Skeletal muscle tissue (tissue), 4 donors: ENCODE measurements around the gene NAXD. TPM values are rescaled to one million over a fixed set of nuclear protein-coding genes. Genes with fewer than 3 reads are reported as not detected.
"Not testable (repeated sequence)": the region's sequence is repeated elsewhere in the genome, so short reads cannot be mapped to it uniquely, and the experiment has no call there.

Experiments used
- H3K27ac ChIP-seq: one replicate; pipeline ENCODE4 v1.7.0; 2013; ENCODE audit warnings: mild to moderate bottlenecking, low read depth, low read length, inconsistent platforms
- H3K27me3 ChIP-seq, 3 donors: one replicate each; pipeline ENCODE4 v1.7.0; 2013; ENCODE audit warnings: low read length in 3 of 3; ENCODE audit not compliant: control insufficient read depth in 3 of 3, insufficient read depth in 3 of 3
- H3K36me3 ChIP-seq, 3 donors: one replicate each; pipeline ENCODE4 v1.7.0; 2013; ENCODE audit warnings: low read length in 3 of 3; ENCODE audit not compliant: control insufficient read depth in 3 of 3, insufficient read depth in 3 of 3
- H3K4me1 ChIP-seq, 3 donors: one replicate each; pipeline ENCODE4 v1.7.0; 2013; ENCODE audit warnings: low read length in 3 of 3, mild to moderate bottlenecking in 3 of 3; ENCODE audit not compliant: control insufficient read depth in 3 of 3, insufficient read depth in 3 of 3
- H3K4me3 ChIP-seq, 3 donors: one replicate each; pipeline ENCODE4 v1.7.0; 2013; ENCODE audit warnings: low read length in 3 of 3
- H3K9ac ChIP-seq, 3 donors: one replicate each; pipeline ENCODE4 v1.7.0; 2013; ENCODE audit warnings: low read length in 3 of 3, mild to moderate bottlenecking in 3 of 3, moderate library complexity in 2 of 3, low read depth in 1 of 3
- H3K9me3 ChIP-seq, 3 donors: one replicate each; pipeline ENCODE4 v1.7.0; 2013; ENCODE audit warnings: low read length in 3 of 3; ENCODE audit not compliant: control insufficient read depth in 3 of 3
- total RNA-seq: library from RNA; depleted of rRNA; stranded (reverse); fragments of >200 nt; gene quantifications from one replicate; pipeline ENCODE4 v1.2.3, GENCODE V29; 2014
- donor health status: Osteomylitis.

The NAXD gene
- total RNA-seq, 1 donor from 2014 or later: 13.0 TPM

DNA sequence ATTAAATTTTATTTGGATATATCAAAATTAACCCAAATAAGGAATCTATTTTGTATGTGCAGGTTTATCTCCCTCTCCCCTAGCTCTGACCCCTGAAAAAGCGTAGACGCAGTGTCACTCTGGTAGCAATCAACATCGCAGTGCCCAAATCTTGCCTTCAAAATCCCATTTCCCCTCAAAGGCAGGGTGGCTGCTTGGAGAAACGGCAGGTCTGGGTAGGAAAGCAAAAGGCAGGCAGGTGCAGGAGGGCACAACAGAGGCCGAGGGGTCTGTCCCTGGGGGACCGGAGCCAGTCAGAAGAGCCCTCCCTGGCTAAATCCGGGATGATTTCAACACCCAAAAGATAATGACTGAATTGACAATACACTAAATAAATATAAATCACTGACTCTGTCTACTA, 41.9 kb downstream of the NAXD start:
- Histone ChIP-seq H3K4me3 (no peak overlapping the region), H3K4me1 (no peaks in the 10 kb centered on the region), H3K27me3 (no peaks in the 10 kb centered on the region), H3K9me3 (no peaks in the 10 kb centered on the region), H3K36me3 (peaks cover 10 to 28% (median 14%) of the 10 kb centered on the region in 3 donors), H3K27ac (no peak overlapping the region), H3K9ac (no peak overlapping the region)

DNA sequence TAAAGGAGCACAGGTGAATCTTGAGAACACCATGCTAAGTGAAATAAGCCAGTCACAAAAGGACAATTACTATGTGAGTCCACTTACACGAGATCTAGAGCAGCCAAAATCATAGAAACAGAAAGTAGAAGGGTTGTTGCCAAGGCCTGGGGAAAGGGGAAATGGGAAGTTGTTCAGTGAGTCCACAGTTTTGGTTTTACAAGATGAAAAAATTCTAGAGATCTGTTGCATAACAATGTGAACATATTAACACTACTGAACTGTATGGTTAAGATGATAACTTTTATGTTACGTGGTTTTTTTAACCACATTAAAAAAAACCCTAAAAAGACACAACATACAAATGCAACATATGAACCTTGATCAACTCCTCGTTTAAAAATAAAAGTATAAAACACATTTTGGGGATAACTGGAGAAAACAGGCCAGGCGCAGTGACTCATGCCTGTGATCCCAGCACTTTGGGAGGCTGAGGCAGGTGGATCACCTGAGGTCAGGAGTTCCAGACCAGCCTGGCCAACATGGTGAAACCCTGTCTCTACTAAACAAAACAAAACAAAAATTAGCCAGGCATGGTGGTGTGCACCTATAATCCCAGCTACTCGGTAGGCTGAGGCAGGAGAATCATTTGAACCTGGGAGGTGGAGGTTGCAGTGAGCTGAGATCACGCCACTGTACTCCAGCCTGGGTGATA, 43.0 kb downstream of the NAXD start:
- not testable (repeated sequence) for H3K9me3 ChIP-seq, H3K4me3 ChIP-seq, H3K4me1 ChIP-seq, H3K9ac ChIP-seq, H3K27ac ChIP-seq, H3K27me3 ChIP-seq
- H3K36me3 ChIP-seq: peaks cover 18 to 35% (median 20%) of the 10 kb centered on the region in 3 donors

DNA sequence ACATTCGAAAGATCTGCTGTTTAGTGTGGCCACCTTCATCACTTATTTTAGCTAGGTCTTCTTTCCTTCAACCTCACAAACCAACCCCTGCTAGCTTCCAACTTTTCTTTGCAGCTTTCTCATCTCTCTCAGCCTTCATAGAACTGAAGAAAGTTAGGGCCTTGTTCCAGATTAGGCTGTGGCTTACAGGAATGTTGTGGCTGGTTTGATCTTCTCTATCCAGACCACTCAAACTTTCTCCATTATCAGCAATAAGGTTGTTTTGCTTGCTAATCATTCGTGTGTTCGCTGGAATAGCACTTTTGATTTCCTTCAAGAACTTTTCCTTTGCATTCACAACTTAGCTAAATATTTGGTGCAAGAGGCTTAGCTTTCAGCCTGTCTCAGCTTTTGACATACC, 45.9 kb downstream of the NAXD start:
- Histone ChIP-seq H3K4me3 (no peak overlapping the region), H3K9me3 (no peaks in the 10 kb centered on the region), H3K36me3 (peaks cover 36 to 45% (median 37%) of the 10 kb centered on the region in 3 donors), H3K4me1 (no peaks in the 10 kb centered on the region), H3K27ac (no peak overlapping the region), H3K27me3 (no peaks in the 10 kb centered on the region), H3K9ac (no peak overlapping the region)

DNA sequence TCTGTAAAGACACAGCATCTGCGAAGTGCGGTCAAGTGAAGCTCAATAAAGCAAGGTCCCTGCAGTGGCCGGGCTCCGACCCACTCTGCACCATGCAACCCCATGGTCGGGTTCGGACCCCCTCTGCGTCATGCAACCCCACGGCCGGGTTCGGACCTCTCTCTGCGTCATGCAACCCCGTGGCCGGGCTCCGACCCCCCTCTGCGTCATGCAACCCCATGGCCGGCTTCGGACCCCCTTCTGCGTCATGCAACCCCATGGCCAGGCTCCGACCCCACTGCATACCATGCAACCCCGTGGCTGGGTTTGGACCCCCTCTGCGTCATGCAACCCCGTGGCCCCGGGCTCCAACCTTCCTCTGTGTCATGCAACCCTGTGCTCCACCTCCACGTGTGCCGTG, 46.7 kb downstream of the NAXD start:
- no peak overlapping the region for H3K4me3 ChIP-seq
- H3K36me3 ChIP-seq: peaks cover 43 to 53% (median 45%) of the 10 kb centered on the region in 3 donors
- no peaks in the 10 kb centered on the region for H3K9me3 ChIP-seq
- H3K27me3 ChIP-seq: no peaks in the 10 kb centered on the region
- no peak overlapping the region for H3K9ac ChIP-seq
- no peak overlapping the region for H3K27ac ChIP-seq
- H3K4me1 ChIP-seq: no peaks in the 10 kb centered on the region

DNA sequence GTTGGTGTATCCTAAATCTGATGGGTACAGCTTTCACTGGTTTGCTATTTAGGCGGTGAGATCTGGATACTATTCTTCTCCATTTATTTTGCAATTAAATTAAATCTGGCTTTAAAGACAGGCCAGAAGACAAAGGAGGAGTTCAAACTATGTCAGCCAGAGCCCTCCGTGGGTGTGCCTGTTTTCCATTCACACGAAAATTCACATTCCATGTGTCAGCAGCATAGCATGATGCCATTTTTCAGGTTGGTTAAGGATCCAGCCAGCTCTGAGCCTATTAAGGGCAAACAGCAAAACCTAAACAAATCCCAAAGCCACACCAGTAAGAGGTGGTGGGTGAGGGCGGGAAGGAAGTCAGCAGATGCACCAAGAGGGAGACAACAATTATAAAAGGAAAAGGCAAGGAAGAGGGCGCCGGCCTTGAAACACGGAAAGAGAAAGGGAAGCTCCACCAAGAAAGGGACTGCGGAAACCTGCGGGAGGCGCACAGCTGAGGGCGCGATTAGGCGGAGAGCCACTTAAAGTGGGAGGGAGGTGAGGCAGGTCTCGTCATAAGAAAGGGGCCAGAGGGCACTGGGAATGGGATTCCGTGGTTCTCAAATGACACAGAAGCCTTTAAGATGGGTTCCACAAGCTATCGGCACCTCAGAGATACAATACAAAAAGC, 47.6 kb downstream of the NAXD start:
- H3K27ac ChIP-seq: no peak overlapping the region
- H3K27me3 ChIP-seq: no peaks in the 10 kb centered on the region
- no peak overlapping the region for H3K9ac ChIP-seq
- no peaks in the 10 kb centered on the region for H3K4me1 ChIP-seq
- no peak overlapping the region for H3K4me3 ChIP-seq
- no peaks in the 10 kb centered on the region for H3K9me3 ChIP-seq
- H3K36me3 ChIP-seq: peaks cover 43 to 53% (median 45%) of the 10 kb centered on the region in 3 donors

DNA sequence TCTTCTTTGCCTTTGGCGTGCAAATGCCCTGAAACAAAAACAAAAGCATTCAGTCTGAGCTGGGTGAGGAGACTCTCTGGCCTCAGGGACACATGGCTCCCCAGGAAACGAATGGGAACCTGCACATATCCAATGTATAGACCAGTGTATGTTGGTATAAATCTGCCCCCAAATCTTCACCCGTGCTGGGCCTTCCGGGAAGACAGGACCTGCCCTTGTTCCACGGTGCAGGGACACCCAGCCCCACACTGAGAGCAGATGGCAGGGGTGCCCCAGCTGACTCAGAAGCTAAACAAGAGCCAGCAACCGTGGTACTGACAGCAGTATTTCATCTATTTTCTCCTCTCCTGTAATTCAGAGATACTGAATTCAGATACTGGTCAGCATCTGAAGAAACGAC, 48.1 kb downstream of the NAXD start:
- H3K9me3 ChIP-seq: no peaks in the 10 kb centered on the region
- no peaks in the 10 kb centered on the region for H3K4me1 ChIP-seq
- no peak overlapping the region for H3K9ac ChIP-seq
- H3K27me3 ChIP-seq: no peaks in the 10 kb centered on the region
- H3K4me3 ChIP-seq: no peak overlapping the region
- H3K36me3 ChIP-seq: peaks cover 43 to 53% (median 47%) of the 10 kb centered on the region in 3 donors
- H3K27ac ChIP-seq: no peak overlapping the region

DNA sequence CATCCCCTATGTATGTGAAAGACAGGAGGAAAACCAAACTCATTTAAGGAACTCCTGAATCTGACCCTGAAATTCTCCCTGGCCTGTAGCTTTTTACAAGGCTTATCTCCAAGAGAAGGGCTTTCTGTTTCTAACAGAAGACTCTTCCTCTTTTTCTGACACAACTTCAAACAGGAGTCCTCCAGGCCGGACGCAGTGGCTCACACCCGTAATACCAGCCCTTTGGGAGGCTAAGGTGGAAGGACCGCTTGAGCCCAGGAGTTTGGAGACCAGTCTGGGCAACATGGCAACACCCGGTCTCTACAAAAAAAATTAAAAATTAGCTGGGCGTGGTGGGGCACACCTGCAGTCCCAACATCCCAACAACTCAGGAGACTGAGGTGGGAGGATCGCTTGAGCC, 48.7 kb downstream of the NAXD start:
- Histone ChIP-seq H3K27me3 (no peaks in the 10 kb centered on the region), H3K9me3 (no peaks in the 10 kb centered on the region), H3K4me1 (no peaks in the 10 kb centered on the region), H3K4me3 (no peak overlapping the region), H3K27ac (no peak overlapping the region), H3K9ac (no peak overlapping the region), H3K36me3 (peaks cover 46 to 55% (median 47%) of the 10 kb centered on the region in 3 donors)

DNA sequence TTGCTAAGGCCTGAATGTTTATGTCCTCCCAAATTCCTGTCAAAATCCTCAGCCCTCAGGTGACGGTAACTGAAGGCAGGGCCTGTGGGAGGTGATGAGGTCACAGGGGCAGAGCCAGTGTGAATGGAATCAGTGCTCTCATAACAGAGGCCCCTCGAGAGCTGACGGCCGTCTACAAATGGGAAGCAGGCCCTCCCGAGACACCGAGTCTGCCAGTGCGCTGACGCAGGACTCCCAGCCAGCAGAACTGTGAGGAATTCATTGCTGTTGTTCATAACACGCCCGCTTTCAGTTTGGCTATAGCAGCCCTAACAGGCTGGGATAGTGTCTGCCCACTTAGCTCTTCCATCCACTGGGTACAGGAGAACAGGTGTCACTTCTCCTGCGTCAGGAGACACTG, 49.3 kb downstream of the NAXD start:
- no peaks in the 10 kb centered on the region for H3K9me3 ChIP-seq
- no peaks in the 10 kb centered on the region for H3K27me3 ChIP-seq
- no peak overlapping the region for H3K9ac ChIP-seq
- H3K4me1 ChIP-seq: no peaks in the 10 kb centered on the region
- H3K36me3 ChIP-seq: peaks cover 47 to 58% (median 48%) of the 10 kb centered on the region in 3 donors
- no peak overlapping the region for H3K27ac ChIP-seq
- H3K4me3 ChIP-seq: no peak overlapping the region

DNA sequence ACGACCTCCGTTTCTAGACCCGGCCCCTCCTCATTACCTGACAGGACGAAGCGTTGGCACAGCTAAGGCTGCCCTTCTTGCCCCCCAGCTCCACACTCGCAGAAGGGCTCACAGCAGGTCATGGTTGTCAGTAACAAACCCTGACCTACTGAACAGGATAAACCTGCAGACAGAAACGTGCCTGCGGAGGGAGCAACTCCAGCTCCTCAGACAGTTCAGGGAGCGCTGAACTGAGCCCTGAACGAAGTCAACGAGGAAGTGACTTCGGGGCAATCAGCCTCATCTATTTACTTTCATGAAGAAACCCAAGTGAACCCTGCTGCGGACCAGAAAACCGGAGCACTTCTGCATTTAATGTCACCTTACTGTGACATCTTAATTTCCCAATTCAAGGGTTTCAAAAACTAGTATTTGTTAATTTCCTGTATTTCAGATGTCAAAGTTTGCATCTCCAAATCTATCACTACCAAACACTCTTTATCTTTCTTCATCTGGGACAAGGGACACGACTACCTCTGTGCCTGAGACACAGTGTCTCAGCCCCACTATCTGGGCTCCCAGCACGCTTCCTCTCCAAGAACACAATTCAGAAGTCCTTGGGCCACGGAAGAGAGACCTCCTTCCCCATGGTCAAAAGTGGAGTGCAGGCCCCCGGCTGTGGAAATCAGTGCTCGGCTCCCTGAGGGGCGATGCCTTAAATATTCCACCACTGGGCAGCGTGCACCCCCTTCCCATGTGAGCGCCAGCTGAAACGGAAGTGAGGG, 50.3 kb downstream of the NAXD start:
- Histone ChIP-seq H3K4me1 (no peaks in the 10 kb centered on the region), H3K9ac (no peak overlapping the region), H3K27me3 (no peaks in the 10 kb centered on the region), H3K36me3 (peaks cover 47 to 53% (median 48%) of the 10 kb centered on the region in 3 donors), H3K4me3 (no peak overlapping the region), H3K27ac (no peak overlapping the region), H3K9me3 (no peaks in the 10 kb centered on the region)

DNA sequence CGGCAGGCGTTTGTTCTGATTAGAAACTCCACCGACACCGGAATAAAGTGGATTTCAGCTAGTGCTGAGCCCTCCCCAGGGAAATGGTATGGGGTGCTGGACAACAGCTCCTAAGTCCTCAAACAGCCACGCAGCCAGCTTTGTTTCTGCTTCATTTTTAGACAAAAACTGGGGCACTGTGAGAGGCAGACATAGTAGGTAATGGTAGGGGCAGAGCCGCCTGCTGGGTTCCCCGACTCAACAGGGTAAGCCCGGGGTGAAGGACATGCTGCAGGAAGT, 50.8 kb downstream of the NAXD start:
- Histone ChIP-seq H3K9ac (no peak overlapping the region), H3K4me3 (no peak overlapping the region), H3K9me3 (no peaks in the 10 kb centered on the region), H3K4me1 (no peaks in the 10 kb centered on the region), H3K27ac (no peak overlapping the region), H3K36me3 (peaks cover 47 to 50% (median 48%) of the 10 kb centered on the region in 3 donors), H3K27me3 (no peaks in the 10 kb centered on the region)
